ENCODE data around the gene ARPC5L. TPM values are rescaled to one million over a fixed set of nuclear protein-coding genes. Genes with fewer than 3 reads are reported as not detected.

ARPC5L gene
- total RNA-seq, 1 experiment from 2014 or later, result 54.5 TPM

- peak; percentile 74 for DNase-seq
- H3K27me3 ChIP-seq (ENCODE audit: low read length), result no peaks in the 10 kb centered on the region
- no peaks in the 10 kb centered on the region for H3K9me2 ChIP-seq (replicated peaks; ENCODE audit: low read length)
- H3F3A ChIP-seq (ENCODE audit: low read length, unreplicated experiment), result peaks cover 11% of the 10 kb centered on the region
- TF ChIP-seq EZH2 (IDR thresholded peaks at IDR 0.05; ENCODE audit: low read length, unreplicated experiment), result no peak
- TF ChIP-seq CTCF (conservative IDR thresholded peaks at IDR 0.05; ENCODE audit: low read depth, low read length), result peak; percentile 96
- no peaks in the 10 kb centered on the region for H3K79me2 ChIP-seq (ENCODE audit: low read length)
- ATAC-seq, result peak; percentile 84
- peaks cover 9% of the 10 kb centered on the region for H3K36me3 ChIP-seq (ENCODE audit: low read depth, low read length)
- no TSS peak for BruUV-seq (replicated peaks)
- no peaks in the 10 kb centered on the region for H3K4me1 ChIP-seq (ENCODE audit: insufficient read depth, low read length)
- no peaks in the 10 kb centered on the region for H3K9me3 ChIP-seq (ENCODE audit: low read length)
- H4K20me1 ChIP-seq (ENCODE audit: low read length), result peaks cover 8% of the 10 kb centered on the region; the same call in 1 of the 2 replicates
- peak within 1 kb of the TSS; percentile 95 for H3K4me2 ChIP-seq (ENCODE audit: low read length)
- H3K9ac ChIP-seq (ENCODE audit: low read length), result peak within 1 kb of the TSS; percentile 62
- peak within 1 kb of the TSS; percentile 72 for H3K4me3 ChIP-seq (ENCODE audit: low read length)
- ChIA-PET CTCF (interaction anchor here (0.6 to 4.4 kb wide), 9 partner anchors 20 to 128 kb away, joined by 3 to 58 read pairs (median 9); partner anchors contain the start of genes NR6A1 and OLFML2A), POLR2A (ENCODE audit: unreplicated experiment) (no interaction called here)
- H3K27ac ChIP-seq (ENCODE audit: low read length), result no peak within 1 kb of the TSS
- peak within 1 kb of the TSS; percentile 84 for H2AFZ ChIP-seq (ENCODE audit: low read length)
- intact Hi-C loops (cut with micrococcal nuclease), result loop anchor here (1.0 to 2.0 kb wide), 2 partner anchors 42 to 79 kb away; no protein-coding TSS in a partner anchor
Measured at GRCh38 chr9:124852829-124853531, 8.9 kb upstream of the ARPC5L start, which contains the start of gene WDR38. TSS of gene WDR38 (plus strand) at chr9:124853460. CDS start at chr9:124853532, 72 bp downstream.

GRCh38 chr9:124853605-124854143 is 8.3 kb upstream of the ARPC5L start:
- Histone ChIP-seq H2AFZ (ENCODE audit: low read length) (peak overlapping the region; percentile 84), H3K27ac (ENCODE audit: low read length) (no peak overlapping the region), H4K20me1 (ENCODE audit: low read length) (peaks cover 15% of the 10 kb centered on the region), H3K4me1 (ENCODE audit: insufficient read depth, low read length) (0 out of 2 replicates have a peak, but pooled peaks cover 1% of the 10 kb centered on the region), H3K4me2 (ENCODE audit: low read length) (peak overlapping the region; percentile 95), H3K9ac (ENCODE audit: low read length) (peak overlapping the region; percentile 62), H3K9me3 (ENCODE audit: low read length) (no peaks in the 10 kb centered on the region), H3F3A (ENCODE audit: low read length, unreplicated experiment) (peaks cover 11% of the 10 kb centered on the region), H3K79me2 (ENCODE audit: low read length) (peaks cover 6% of the 10 kb centered on the region), H3K27me3 (ENCODE audit: low read length) (no peaks in the 10 kb centered on the region), H3K4me3 (ENCODE audit: low read length) (peak overlapping the region; percentile 72), H3K36me3 (ENCODE audit: low read depth, low read length) (peaks cover 16% of the 10 kb centered on the region), H3K9me2 (replicated peaks; ENCODE audit: low read length) (no peaks in the 10 kb centered on the region)
- BruUV-seq (replicated peaks), result no TSS peak
- ATAC-seq (peak; percentile 8; the same call in 1 of the 2 replicates), DNase-seq (no peak)
- intact Hi-C loops (cut with micrococcal nuclease), result loop anchor here (1.0 to 2.0 kb wide), 2 partner anchors 43 to 79 kb away; no protein-coding TSS in a partner anchor
- no peak for TF ChIP-seq CTCF (conservative IDR thresholded peaks at IDR 0.05; ENCODE audit: low read depth, low read length)
- no peak for TF ChIP-seq EZH2phosphoT487 (IDR thresholded peaks at IDR 0.05; ENCODE audit: borderline replicate concordance, low read length)
- no peak for TF ChIP-seq EZH2 (IDR thresholded peaks at IDR 0.05; ENCODE audit: low read length, unreplicated experiment)
- ChIA-PET POLR2A (ENCODE audit: unreplicated experiment) (interaction anchor here (0.6 kb wide), 1 partner anchor 447 kb away, joined by 4 read pairs; no protein-coding TSS in a partner anchor), CTCF (interaction anchor here (0.6 to 4.4 kb wide), 9 partner anchors 21 to 129 kb away, joined by 3 to 58 read pairs (median 9); partner anchors contain the start of genes NR6A1 and OLFML2A)

Measured in PC-3 (cell line).